ELF-1 (cell line): ENCODE measurements around the gene MEF2D.

Source experiments
- DNase-seq: peaks from one replicate; pipeline ENCODE4 v3.0.0-alpha.2; 2016; ENCODE audit warnings: low read depth, low spot score

Gene MEF2D

DNA sequence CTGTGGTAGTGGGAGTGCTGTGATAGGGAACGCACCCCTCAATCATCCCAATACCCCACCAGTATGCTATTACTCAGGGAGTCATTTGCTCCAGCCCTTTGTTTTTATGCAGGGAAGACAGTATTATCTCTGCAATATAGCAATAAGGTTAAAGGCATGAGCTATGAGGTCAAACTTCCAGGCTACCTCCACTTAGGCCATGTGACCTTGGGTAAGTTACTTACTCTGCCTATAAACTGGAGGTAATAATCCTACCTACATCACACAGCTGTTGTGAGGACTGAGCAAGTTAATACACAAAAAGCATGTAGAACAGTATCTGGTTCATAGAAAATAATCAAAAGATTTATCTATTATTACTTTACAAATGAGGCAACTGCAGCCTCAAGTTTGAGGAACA is 30.1 kb downstream of the MEF2D start:
- no peak for DNase-seq

DNA sequence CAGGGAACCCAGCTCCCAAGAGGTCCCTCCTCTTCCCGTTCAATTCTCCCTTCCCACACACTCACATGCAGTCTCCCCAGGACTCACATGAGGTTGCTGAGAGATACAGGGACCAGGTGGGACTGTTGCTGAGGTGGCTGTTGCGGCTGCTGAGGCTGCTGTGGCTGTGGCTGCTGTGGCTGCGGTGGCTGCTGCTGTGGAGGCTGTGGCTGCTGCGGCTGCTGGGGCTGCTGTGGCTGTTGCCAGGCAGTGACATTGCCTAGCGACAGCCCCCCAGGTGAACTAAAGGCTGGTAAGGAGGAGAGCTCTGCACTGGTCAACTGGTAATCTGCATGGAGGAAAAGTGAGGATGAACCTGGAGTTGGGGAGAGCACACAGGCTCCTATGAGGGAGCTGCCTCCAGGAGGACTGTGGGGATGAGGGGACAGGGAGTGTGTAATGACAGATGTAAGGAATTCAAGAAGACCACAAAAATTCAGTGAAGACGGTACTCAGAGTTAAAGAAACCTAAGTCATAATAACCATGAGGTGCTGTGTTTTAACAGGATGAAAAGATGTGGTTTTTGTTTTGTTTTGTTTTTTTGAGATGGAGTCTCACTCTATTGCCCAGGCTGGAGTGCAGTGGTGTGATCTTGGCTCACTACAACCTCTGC is 31.8 kb downstream of the MEF2D start:
- DNase-seq = no peak

DNA sequence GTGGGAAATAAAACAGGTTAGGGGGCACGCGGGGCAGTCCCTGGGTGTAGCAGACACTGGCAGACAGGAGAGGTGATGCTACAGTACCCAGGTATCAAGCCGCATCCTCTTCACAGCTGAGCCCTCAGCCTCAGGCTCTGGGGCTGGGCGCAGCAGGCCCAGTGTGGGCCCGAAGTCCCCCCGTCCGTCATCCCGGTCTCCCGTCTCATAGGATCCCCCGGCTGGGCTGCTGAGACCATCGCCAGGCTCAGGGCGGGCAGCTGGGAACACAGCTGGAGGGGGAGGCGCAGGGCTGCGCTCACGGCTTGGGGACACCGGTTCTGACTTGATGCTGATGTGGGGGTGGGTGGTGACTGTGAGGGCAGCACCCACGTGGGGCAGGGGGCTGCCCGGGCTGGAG is 32.7 kb downstream of the MEF2D start:
- no peak for DNase-seq

DNA sequence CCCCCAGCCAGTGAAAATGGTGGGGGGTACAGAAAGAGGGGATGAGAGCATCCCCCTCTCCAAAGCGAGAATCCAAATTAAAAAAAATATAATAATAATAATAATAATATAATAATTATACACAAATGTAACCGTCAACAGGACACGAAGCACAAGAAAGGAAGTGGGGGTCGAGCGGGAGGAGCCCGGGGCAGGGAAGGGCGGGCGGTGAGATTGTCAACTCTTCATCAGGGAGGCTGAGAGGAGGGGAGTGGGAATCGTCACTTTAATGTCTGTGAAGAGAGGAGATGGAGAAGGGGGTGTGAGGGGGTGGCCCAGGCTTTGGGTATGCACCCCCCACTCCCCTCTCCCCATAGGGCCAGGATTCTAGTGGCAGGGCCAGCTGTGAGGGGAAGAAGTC is 33.2 kb downstream of the MEF2D start:
- DNase-seq = no peak

DNA sequence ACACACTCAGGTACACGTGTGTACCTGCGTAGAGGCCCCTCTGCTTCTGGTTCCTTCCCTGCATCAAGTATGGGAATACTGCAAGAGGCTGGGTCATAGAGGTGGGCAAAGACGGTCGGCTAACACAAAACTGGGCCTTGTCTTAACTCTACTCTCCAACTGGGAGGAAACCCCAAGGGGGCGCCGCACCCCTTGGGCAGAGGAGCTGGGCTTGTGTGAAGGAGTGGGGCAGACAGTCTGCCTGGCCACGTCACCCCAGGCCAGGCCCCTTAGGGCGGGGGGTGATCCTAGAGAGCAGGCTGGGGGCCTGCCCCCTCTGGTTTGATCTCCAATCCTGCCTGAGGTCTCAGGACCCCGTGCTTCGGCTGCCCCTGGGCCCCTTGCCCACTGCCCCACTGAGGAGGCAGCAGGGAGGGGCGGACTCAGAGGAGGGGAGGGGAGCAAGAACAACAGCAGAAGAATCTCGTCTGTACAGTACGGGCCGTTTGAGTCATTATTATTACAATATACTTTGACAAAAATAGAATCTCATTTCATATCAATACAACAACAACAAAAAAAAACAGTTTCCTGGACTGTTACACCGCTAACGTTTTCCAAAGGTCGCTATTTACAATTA is 34.7 kb downstream of the MEF2D start:
- DNase-seq = peak; percentile 32

DNA sequence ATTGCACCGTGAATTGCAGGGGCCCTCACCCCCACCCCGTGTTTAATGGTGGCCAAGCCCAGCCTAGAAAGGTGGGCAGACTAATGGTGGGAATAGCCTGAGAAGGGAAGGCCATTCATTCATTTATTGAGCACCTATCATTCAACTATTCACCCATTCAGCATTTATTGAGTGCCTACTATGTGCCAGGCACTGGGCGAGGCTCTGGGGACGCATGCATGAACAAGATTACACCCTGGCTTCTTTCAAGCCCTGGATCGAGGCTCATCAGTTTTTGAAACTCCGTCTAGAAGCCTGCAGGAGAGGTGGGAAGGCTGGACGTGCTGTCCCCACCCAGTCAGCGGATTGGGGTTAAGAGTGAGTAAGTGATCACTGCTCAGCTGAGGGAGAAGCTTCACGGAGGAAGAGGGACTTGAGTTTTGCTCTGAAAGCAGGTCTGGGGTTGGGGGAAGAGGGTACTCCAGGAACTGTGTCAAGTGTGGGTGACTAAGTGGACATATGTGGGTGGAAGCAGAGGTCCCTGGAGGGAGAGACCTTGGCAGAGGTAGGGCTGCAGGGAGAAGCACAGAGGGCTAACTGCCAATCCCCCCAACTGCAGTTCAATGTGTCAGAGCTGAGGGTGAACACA is 35.6 kb downstream of the MEF2D start:
- no peak for DNase-seq

DNA sequence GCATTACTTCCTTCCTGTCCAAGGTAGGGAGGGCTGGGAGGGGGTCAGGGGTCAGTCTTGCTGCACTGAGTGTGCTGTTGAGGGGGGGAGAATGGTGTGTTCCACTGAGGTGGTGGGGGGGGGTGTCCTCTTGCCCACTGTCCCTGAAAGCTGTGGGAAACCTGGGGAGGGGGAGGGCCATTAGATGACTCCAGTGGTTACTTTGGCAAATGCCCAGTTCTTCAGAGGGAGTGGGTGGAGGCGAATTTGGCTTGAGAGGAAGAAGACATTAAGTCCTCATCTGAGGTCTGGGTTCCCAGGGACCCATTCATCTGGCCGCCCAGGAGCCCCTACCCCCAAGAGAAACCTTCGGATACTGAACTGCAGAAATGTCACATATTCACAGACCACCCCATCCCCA is 36.2 kb downstream of the MEF2D start:
- DNase-seq = no peak

DNA sequence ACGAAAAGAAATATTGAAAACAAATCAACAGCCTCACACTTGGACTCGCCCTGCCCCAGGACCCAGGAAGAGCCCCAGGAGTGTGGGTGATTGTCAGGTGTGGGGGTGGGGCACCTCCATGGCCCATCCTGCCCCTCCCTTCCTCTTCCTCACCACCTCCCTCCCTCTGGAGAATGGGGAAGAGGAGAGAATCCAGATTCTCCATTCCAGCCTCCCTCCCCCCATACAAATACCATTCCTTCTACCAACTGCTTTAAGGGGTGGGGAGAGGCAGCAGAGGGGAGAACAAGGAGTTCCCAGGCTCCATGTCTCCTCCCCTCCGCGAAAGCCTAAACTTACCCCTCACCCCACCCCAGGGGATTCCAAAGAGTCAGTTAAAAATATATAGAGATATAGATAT is 36.7 kb downstream of the MEF2D start:
- no peak for DNase-seq

DNA sequence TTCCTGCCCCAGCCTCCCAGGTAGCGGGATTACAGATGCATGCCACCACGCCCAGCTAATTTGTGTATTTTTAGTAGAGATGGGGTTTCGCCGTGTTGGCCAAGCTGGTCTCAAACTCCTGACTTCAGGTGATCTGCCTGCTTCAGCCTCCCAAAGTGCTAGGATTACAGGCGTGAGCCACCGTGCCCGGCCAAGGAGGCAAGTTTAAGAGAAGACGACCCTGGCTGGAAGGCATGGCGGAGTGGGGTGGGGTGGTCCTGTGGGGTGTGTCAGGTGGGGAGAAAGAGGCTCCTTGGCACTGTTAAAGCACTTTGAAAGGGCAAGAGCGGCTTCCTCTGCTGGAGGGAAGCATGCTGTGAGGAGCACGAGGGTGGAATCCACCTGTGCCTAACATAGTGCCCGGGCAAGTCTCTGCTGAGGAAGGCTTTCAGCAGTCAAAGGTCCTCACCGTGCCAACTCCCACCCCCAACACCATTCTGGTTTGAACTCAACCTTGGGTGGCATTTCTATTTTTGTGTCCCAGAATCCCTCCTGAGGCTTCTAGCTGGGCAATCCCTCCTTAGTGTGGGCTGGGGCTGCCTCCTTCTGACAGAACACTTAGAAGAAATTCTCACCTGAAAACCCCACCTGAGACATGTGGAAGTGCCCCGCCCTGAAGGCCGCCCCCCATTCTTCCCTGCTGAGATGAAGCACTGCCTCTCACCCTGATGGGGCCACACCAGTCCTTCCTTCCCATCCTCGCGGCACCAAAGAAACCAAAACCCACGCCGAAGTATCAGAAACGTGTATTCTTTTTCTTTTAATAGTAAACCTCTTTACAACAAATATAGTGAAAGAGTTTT is 37.4 kb downstream of the MEF2D start:
- no peak for DNase-seq

DNA sequence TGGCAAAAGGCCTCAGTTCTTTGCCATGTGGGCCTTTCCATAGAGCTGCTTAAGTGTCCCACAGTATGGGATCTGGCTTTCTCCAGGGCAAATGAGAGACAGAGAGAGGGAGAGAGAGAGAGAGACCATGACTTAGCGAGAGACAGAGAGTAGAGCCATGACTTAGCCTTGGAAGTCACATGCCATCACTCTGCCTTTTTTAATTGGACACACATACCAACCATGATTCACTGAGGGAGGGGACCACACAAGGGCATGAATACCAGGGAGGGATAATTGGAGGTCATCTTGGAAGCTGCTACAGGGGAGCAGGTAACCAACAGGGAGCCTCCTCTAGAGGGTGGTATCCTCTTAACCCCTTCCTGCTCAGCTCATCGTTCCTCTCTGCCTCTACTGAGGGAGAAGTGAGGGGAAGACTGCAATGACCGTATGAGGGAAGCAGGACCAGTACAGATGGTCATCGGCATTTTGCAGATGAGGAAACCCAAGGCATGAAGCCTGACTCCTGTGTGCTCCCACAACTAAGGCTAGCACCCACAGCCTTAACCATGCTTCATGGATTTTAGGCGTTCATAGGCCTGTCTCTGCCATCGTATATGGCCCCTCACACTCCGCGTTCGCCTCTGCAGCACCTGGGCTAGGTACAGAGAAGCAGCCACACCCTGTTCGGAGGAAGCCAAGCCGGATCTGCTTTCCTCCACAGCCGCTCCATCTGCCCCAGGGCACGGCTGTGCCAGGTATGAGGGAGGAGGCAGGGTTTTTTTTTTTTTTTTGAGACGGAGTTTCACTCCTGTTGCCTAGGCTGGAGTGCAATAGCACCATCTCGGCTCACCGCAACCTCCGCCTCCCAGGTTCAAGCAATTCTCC is 38.6 kb downstream of the MEF2D start:
- peak; percentile 38 for DNase-seq

DNA sequence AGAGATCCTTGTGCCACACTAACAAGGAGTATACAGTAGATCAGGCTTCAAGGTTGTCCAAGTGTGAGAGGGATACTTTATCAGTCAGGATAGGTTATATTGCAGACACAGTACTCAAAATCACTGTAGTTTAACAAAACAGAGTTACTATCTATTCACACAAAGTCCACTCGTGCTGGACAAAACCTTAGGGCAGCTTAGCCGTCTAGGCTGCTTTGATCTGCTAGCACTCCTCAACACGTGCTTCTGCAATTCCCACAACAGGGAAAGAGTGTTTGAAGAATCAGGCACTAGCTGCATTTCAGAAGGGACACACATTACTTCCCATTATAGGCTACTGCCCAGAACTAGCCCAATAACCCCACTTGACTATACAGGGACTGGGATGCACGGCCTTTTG is 39.5 kb downstream of the MEF2D start:
- DNase-seq = no peak

DNA sequence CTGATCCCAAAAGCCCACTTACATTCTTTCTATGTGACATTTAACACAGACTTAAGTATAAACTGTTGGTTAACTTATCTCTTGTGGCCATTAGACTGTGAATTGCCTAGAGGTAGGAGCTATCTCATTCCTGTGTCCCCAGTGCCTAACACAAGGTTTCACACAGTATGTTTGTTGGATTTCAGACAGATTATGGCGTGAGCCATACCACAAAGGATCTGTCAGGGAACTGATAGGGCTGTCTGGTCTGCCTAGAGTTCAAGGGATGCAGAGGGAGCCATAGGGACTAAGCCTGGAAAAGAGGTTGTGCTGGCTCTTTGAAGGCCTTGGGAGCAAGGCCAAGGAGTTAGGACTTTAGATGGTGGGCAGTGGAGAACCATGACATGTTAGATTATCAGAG is 40.0 kb downstream of the MEF2D start:
- no peak for DNase-seq

DNA sequence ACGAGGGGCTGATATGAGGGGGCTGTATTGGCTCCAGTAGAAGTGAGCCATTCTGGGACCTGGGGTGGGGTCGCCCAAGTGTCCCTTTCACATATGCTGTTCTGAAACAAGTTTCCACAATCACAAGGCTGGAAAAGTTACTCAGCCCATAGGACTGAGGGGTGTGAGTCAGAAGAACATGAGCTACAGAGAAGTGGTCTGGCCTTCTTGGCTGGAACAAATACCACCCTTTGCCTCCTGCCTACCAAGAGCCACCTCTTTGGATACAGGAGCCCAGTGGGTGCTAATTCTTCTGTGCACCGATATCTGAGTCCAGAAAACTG is 42.4 kb downstream of the MEF2D start:
- no peak for DNase-seq

DNA sequence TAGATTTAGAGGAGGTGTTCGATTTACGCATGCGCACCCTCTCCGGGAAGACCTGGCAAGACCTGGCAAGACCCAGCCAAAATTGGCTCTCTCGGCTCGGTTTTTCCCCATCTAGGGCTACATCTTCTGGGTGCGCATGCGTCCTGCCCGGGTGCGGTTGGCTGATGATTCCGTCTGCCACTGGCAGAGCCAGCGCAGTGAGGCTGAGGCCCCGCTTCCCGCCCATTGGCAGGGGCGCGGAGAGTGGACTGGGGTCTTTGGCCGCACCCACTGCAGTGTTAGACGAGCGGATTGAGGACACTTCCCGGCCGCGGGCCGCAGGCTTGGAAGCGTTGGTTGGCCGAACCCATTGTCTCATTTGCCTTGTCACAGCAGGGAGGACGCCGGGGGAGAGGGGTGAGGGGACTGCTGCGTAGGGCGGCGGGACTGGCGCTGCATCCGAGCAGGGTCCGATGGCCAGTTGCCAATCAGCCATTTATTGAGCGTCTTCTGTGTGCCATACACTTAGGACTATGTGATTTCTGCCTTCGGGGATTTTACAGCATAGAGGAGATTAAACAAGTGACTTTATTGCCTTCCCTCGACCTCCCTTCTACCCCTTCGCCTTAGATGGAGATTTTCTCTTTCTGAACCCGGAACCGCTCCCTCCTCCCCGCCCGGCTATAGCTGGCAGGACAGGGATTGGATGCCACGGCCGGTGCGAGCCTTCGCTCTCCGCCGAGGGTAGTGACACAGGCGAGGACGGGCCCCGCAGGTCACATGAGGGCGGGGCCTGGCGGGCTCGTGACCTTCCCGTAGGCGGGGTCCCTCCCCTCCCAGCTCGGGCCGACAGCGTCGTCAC is 43.7 kb downstream of the MEF2D start:
- DNase-seq = peak; percentile 99

DNA sequence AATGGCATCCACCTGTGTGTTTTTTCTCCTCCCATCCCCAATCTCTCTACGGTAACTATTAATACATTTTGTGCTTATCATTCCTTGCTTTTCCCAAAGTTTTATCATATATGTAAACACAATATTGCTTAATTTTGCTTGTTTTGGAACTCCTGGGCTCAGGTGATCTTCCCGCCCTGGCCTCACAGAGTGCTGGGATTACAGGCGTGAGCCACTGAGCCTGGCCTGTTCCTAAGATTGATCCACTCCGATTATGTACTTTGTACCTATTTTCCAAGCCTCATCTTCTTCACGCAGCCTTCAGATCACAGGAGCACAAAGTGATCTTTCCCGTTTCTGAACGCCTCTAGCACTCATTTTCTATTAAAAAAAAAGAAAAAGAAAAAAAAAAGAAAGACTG is 45.2 kb downstream of the MEF2D start:
- DNase-seq = no peak

DNA sequence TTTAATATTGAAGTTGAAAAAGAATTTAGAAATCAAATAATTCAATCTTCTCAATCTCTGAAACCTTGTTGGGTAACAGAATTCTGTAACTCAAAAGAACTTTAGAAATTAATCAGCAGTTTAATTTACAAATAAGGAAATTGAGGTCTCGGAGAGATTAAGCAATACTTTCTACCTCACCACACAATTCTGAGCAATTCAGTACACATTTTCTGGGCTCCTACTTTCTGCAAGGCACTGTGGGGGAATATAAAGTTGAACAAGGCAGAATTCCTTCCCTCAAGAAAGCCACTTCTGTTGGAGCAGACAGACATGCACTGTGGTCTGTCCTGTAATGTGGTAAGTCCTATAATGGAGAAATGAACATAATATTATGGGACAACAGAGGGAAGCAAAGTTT is 47.7 kb downstream of the MEF2D start:
- DNase-seq = no peak

DNA sequence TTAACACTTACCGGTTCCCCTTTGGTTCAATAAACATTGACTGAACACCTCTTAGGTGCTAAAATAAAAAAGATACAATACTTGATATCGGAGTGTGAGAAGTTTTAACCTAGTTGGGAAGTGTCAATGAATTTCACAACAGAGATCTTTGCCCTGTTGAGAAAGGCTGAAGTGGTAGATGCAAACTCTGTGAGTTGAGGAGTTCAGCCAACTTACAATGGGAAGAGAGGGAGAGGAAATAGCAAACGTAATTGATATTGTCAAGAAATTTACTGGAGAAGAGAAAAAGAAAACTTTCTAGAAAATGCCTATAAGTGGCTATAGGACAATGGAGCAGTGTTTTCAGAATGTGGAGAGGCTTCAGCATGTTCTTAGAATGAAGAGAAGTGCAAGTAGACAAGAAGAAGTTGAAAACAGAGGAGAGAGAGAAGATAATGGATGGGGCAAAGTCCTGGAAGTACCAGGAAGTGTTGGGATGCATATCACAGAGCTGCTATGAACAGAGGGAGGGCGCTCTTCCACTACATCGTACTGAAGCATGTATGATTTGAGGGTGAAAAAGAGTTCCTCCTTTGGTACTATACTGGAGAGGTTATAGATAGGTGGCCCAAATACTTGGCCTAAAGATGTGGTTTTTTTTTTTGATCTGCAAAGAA is 48.9 kb downstream of the MEF2D start:
- DNase-seq = no peak

DNA sequence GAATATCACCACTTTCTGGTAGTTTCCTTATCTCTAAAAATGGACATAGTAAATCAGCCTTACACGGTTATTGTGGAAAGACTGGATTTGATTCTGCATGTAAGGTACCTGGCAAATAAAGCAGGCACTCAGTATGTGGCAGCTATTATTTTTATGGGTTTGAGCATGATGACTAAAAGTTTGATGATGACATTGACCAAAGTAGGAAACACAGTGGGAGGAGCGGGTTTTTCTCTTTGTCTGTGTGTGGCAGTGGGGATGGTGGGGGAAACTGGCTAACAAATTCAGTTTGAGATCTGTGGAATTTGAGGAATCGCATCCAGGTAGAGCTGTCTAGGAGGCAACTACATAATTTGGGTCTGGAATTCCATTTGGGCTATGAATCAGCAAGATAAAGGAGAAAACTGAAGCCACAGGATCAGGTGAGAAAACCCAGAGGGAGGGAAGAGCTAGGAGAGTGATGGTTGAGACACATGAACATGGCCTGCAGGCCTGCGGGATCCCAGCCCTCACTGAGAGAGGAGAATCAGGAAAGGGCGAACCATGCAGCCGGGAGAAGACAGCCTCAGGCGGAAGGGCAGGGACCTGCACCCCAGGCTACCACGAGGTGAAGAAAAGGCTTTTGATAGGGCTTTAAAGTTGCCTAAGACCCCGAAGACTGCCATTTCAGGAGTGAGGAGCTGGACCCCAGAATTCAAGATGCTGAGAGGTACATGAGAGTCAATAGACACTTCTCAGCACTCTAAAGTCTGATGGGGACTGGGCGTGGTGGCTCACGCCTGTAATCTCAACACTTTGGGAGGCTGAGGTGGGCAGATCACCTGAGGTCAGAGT is 52.2 kb downstream of the MEF2D start:
- peak; percentile 58 for DNase-seq

DNA sequence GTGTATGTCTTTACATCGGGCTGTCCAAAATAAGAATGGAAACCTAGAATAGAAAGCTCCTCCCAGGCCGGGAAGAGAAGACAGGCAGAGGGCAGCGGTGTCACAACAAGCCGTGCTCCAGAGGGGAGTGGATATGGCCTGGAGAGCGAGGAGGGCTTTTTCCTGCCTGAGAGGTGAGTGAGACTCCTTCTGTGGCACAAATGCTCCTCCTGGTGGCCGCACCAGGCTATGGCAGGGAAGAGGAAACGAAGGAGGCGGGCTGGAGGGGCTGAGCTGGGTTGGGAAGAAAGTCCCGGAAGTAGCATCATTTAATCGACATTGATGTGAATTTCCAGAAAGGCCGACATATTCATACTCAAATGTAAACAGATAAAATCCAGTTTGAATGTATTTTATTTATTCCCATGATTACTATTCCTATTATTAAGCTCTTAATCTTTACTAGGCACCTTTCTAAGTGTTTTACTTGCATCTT is 54.7 kb downstream of the MEF2D start:
- peak; percentile 97 for DNase-seq
